GM12891 (cell line): ENCODE results near the gene COL1A1.

Experiments
- POLR2A ChIP-seq: IDR thresholded peaks from 2 replicates; pipeline ENCODE4 v1.6.1; 2011; ENCODE audit warnings: low read depth, low read length, control low read depth
- TAF1 ChIP-seq: IDR thresholded peaks from 2 replicates; pipeline ENCODE4 v1.6.1; 2011; ENCODE audit warnings: low read depth, low read length, control low read depth

GRCh38 chr17:50165466-50165865, 36.0 kb downstream of the COL1A1 start:
- TF ChIP-seq POLR2A (no peak), TAF1 (no peak)
